A673 (cell line): Measurements from ENCODE around the gene C5. TPM values are rescaled to one million over a fixed set of nuclear protein-coding genes. Genes with fewer than 3 reads are reported as not detected.

Source experiments
- BruUV-seq: library from RNA; stranded (reverse); fragments of 400-500 nt; replicated peaks from 2 replicates; lab custom pipeline; 2021; lab: Mats Ljungman, UMichigan
- CTCF ChIA-PET: fragments of 300-600 bp; sonication (Branson Sonifier 250); formaldehyde crosslinking; loops from one replicate; lab custom pipeline; 2022; ENCODE audit warnings: antibody characterized with exemption; lab: Charles Lee
- POLR2A ChIA-PET: fragments of 300-600 bp; sonication (Branson Sonifier 250); formaldehyde crosslinking; loops from one replicate; lab custom pipeline; 2022; ENCODE audit warnings: antibody characterized with exemption; ENCODE audit not compliant: low non-redundant PET; lab: Charles Lee
- DNase-seq: peaks from one replicate; pipeline ENCODE4 v3.0.0-alpha.2; 2015; ENCODE audit warnings: low spot score
- H3K27ac ChIP-seq: fragments of 200-600 bp; sonication (generic); 2 replicates; pipeline ENCODE4 v1.5.1; 2016; ENCODE audit warnings: mixed run types, low read depth, mild to moderate bottlenecking, mixed read lengths, antibody characterized with exemption, low read length; ENCODE audit not compliant: poor library complexity, severe bottlenecking
- H3K27me3 ChIP-seq: fragments of 200-600 bp; sonication (generic); replicated peaks from 2 replicates; pipeline ENCODE4 v1.6.1; 2017; ENCODE audit warnings: mixed run types, low read depth, mild to moderate bottlenecking, mixed read lengths, antibody characterized with exemption, low read length; ENCODE audit not compliant: insufficient read depth, poor library complexity
- H3K36me3 ChIP-seq: fragments of 200-600 bp; sonication (generic); 2 replicates; pipeline ENCODE4 v1.6.1; 2016; ENCODE audit warnings: mixed run types, mild to moderate bottlenecking, mixed read lengths, antibody characterized with exemption, low read length; ENCODE audit not compliant: insufficient read depth, poor library complexity, severe bottlenecking
- H3K4me1 ChIP-seq: fragments of 200-600 bp; sonication (generic); 2 replicates; pipeline ENCODE4 v1.6.1; 2017; ENCODE audit warnings: mixed run types, mild to moderate bottlenecking, mixed read lengths, antibody characterized with exemption, low read length; ENCODE audit not compliant: insufficient read depth, poor library complexity, severe bottlenecking
- H3K4me3 ChIP-seq: fragments of 200-600 bp; sonication (generic); 2 replicates; pipeline ENCODE4 v1.5.1; 2016; ENCODE audit warnings: low read depth, mixed run types, mild to moderate bottlenecking, mixed read lengths, low read length; ENCODE audit not compliant: poor library complexity, severe bottlenecking
- H3K9me3 ChIP-seq: fragments of 200-600 bp; sonication (generic); 2 replicates; pipeline ENCODE4 v1.6.1; 2016; ENCODE audit warnings: mixed run types, low read depth, mild to moderate bottlenecking, mixed read lengths, antibody characterized with exemption, low read length; ENCODE audit not compliant: poor library complexity, severe bottlenecking
- EZH2 ChIP-seq: fragments of 200-600 bp; sonication (generic); IDR thresholded peaks from 2 replicates; pipeline ENCODE4 v1.6.1; 2017; ENCODE audit warnings: borderline replicate concordance, low read depth, mild to moderate bottlenecking, mixed read lengths, antibody characterized with exemption, low read length; ENCODE audit not compliant: poor library complexity, severe bottlenecking
- intact Hi-C: fragments of 100-400 bp; cut with micrococcal nuclease; formaldehyde crosslinking; loops from one replicate; pipeline ENCODE4 v1.10.0; 2022; ENCODE audit not compliant: unreplicated experiment
- total RNA-seq: library from RNA; stranded (reverse); gene quantifications from 2 replicates; pipeline ENCODE4 v1.2.3, GENCODE V29; 2021
- TF ChIP-seq, protein P1 (sequence below): fragments of 300-800, 200-600 bp; sonication (generic); conservative IDR thresholded peaks from 2 replicates; pipeline ENCODE4 v1.5.1; 2017; ENCODE audit warnings: low read depth, mild to moderate bottlenecking, antibody characterized with exemption, low read length, moderate library complexity, mixed read lengths

The C5 gene
- total RNA-seq, 1 experiment from 2014 or later: 4.4 TPM

DNA sequence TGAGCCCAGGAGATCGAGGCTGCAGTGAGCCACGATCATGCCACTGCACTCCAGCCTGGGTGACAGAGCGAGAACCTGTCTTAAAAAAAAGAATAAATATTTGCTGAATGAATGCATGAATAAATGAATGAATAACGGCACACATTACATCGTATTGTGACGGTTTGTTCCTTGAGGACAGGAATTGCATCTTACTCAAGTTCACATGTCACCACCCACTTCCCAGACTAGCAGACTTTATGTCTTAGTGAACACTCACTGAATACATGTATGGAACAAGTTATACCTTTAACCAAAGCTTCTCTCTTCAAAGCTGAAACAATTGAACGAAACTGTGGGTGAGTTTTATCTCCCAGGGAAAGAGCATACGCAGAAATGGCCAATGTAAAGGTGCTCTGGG, 70.3 kb downstream of the C5 start:
- CTCF ChIA-PET: no interaction called here
- Histone ChIP-seq H3K4me3 (no peak overlapping the region), H3K27me3 (no peaks in the 10 kb centered on the region), H3K9me3 (no peaks in the 10 kb centered on the region), H3K36me3 (no peaks in the 10 kb centered on the region), H3K4me1 (no peaks in the 10 kb centered on the region), H3K27ac (no peak overlapping the region)
- DNase-seq: no peak
- POLR2A ChIA-PET: no interaction called here
- intact Hi-C loops: loop anchor here (5.0 kb wide), 2 partner anchors 93 to 423 kb away; partner anchors contain the start of gene CNTRL
- no TSS peak for BruUV-seq
- TF ChIP-seq EZH2: no peak
- TF ChIP-seq, protein P1, sequence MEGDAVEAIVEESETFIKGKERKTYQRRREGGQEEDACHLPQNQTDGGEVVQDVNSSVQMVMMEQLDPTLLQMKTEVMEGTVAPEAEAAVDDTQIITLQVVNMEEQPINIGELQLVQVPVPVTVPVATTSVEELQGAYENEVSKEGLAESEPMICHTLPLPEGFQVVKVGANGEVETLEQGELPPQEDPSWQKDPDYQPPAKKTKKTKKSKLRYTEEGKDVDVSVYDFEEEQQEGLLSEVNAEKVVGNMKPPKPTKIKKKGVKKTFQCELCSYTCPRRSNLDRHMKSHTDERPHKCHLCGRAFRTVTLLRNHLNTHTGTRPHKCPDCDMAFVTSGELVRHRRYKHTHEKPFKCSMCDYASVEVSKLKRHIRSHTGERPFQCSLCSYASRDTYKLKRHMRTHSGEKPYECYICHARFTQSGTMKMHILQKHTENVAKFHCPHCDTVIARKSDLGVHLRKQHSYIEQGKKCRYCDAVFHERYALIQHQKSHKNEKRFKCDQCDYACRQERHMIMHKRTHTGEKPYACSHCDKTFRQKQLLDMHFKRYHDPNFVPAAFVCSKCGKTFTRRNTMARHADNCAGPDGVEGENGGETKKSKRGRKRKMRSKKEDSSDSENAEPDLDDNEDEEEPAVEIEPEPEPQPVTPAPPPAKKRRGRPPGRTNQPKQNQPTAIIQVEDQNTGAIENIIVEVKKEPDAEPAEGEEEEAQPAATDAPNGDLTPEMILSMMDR: no peak

GRCh38 chr9:120978987-120979386, 71.1 kb downstream of the C5 start:
- no TSS peak for BruUV-seq

DNA sequence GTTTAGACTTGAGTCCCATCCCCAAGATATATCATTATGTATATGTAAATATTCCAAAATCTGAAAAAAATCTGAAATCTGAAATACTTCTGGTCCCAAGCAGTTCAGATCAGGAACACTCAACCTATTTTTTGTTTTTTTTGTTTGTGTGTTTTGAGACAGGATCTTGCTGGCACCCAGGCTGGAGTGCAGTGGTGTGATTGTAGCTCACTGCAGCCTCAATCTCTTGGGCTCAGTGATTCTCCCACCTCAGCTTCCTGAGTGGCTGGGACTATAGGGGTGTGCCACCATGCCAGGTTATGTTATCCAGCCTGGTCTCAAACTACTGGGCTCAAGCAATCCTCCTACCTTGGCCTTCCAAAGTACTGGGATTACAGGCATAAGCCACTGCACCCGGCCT, 72.8 kb downstream of the C5 start:
- CTCF ChIA-PET: no interaction called here
- POLR2A ChIA-PET: no interaction called here
- H3K4me3 ChIP-seq: no peak overlapping the region
- H3K27me3 ChIP-seq: no peaks in the 10 kb centered on the region
- TF ChIP-seq EZH2: no peak
- TF ChIP-seq, protein P1: no peak
- no peak overlapping the region for H3K27ac ChIP-seq
- intact Hi-C loops: no loop called here
- DNase-seq: no peak
- H3K9me3 ChIP-seq: no peaks in the 10 kb centered on the region
- BruUV-seq: no TSS peak
- H3K4me1 ChIP-seq: no peaks in the 10 kb centered on the region
- no peaks in the 10 kb centered on the region for H3K36me3 ChIP-seq

More at GRCh38 chr9:120978987-120979386, 71.1 kb downstream of the C5 start:
- intact Hi-C loops: no loop called here
- ChIA-PET CTCF (no interaction called here), POLR2A (no interaction called here)
- Histone ChIP-seq H3K27me3 (no peaks in the 10 kb centered on the region), H3K4me1 (no peaks in the 10 kb centered on the region), H3K27ac (no peak overlapping the region), H3K9me3 (no peaks in the 10 kb centered on the region), H3K4me3 (no peak overlapping the region), H3K36me3 (no peaks in the 10 kb centered on the region)
- TF ChIP-seq, protein P1: no peak
- TF ChIP-seq EZH2: no peak
- DNase-seq: no peak
